ENCODE data around the gene CDC6.
A peak's percentile ranks its signal among the peaks of the same experiment; 100 is the strongest.

CDC6 gene

GRCh38 chr17:40287494-40288369, at the start of gene CDC6:
Gene CDC6 (plus strand): TSS chr17:40287879. CDS start chr17:40289421, 1,542 bp downstream.
- DNase-seq: peak; percentile 99

GRCh38 chr17:40241252-40241834, 46.3 kb upstream of the CDC6 start:
- no peak for DNase-seq

GRCh38 chr17:40242774-40243173, 44.9 kb upstream of the CDC6 start:
- DNase-seq: no peak

- DNase-seq: no peak
Measured at GRCh38 chr17:40243761-40244160, 43.9 kb upstream of the CDC6 start.

- no peak for DNase-seq
Measured at GRCh38 chr17:40244255-40244654, 43.4 kb upstream of the CDC6 start.

- DNase-seq: no peak
Measured at GRCh38 chr17:40247926-40248495, 39.7 kb upstream of the CDC6 start.

- no peak for DNase-seq
Measured at GRCh38 chr17:40248507-40248906, 39.2 kb upstream of the CDC6 start.

GRCh38 chr17:40251576-40251975, 36.1 kb upstream of the CDC6 start:
- DNase-seq: no peak

- DNase-seq: no peak
Measured at GRCh38 chr17:40253565-40253964, 34.1 kb upstream of the CDC6 start.

- DNase-seq: no peak
Measured at GRCh38 chr17:40259505-40259904, 28.2 kb upstream of the CDC6 start.

GRCh38 chr17:40260528-40260927, 27.2 kb upstream of the CDC6 start:
- no peak for DNase-seq

- DNase-seq: no peak
Measured at GRCh38 chr17:40264458-40265185, 23.1 kb upstream of the CDC6 start.

GRCh38 chr17:40265337-40265736, 22.3 kb upstream of the CDC6 start:
- DNase-seq: no peak

- no peak for DNase-seq
Measured at GRCh38 chr17:40266882-40267281, 20.8 kb upstream of the CDC6 start.

- DNase-seq: no peak
Measured at GRCh38 chr17:40268141-40268712, 19.5 kb upstream of the CDC6 start.

GRCh38 chr17:40278414-40278813, 9.3 kb upstream of the CDC6 start:
- DNase-seq: no peak

GRCh38 chr17:40279402-40279801, 8.3 kb upstream of the CDC6 start:
- no peak for DNase-seq

GRCh38 chr17:40281663-40282062, 6.0 kb upstream of the CDC6 start:
- no peak for DNase-seq

GRCh38 chr17:40283662-40284061, 4.0 kb upstream of the CDC6 start:
- DNase-seq: no peak

- DNase-seq: no peak
Measured at GRCh38 chr17:40284085-40284713, 3.5 kb upstream of the CDC6 start.

- no peak for DNase-seq
Measured at GRCh38 chr17:40286473-40286872, 1.2 kb upstream of the CDC6 start.

- no peak for DNase-seq
Measured at GRCh38 chr17:40287159-40287493, 553 bp upstream of the CDC6 start.
